Kidney epithelial cell (primary cell): ENCODE results near the gene STK10. TPM values are rescaled to one million over a fixed set of nuclear protein-coding genes. Genes with fewer than 3 reads are reported as not detected.

Experiments used
- DNase-seq: peaks from one replicate; pipeline ENCODE4 v3.0.0-alpha.2; 2010; ENCODE audit warnings: low read depth
- H3K27me3 ChIP-seq: 2 replicates; pipeline ENCODE4 v1.6.0; 2011; ENCODE audit warnings: low read length; ENCODE audit not compliant: control insufficient read depth, insufficient read depth
- H3K36me3 ChIP-seq: 2 replicates; pipeline ENCODE4 v1.5.1; 2011; ENCODE audit warnings: low read length; ENCODE audit not compliant: control insufficient read depth, insufficient read depth
- H3K4me3 ChIP-seq: 2 replicates; pipeline ENCODE4 v1.5.1; 2011; ENCODE audit warnings: low read depth, mild to moderate bottlenecking, control low read depth, low read length
- CTCF ChIP-seq: IDR thresholded peaks from 2 replicates; pipeline ENCODE4 v1.5.1; 2011; ENCODE audit warnings: mild to moderate bottlenecking, moderate library complexity, low read length, control low read depth, inconsistent platforms; ENCODE audit not compliant: insufficient read depth, poor library complexity, severe bottlenecking
- total RNA-seq: library from RNA; depleted of rRNA; stranded (reverse); fragments of >200 nt; gene quantifications from 2 replicates; pipeline ENCODE4 v1.2.3, GENCODE V29; 2015

The STK10 gene
- total RNA-seq, 1 donor from 2014 or later = 24.7 TPM

DNA sequence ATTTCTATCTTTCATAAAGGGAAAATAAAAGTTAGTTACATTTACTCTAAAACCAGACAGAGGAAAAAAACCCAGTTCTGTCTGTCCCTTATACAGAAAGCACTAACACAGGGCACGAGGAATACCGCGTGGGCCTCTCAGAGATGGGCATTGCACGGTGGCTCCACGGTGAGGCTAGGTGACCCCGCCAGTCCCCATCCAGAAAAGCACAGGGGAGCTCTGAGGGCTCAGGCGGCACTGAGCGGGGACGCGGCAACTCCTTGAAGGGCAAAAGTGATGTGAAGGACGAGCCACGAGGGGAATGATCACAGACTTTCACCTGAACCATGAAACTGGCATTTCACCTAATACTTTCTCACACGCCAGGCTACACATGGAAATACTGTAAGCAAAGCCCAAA lies 145.8 kb downstream of the STK10 start:
- H3K4me3 ChIP-seq = no peak overlapping the region
- TF ChIP-seq CTCF = no peak
- H3K36me3 ChIP-seq = no peaks in the 10 kb centered on the region
- DNase-seq = no peak
- no peaks in the 10 kb centered on the region for H3K27me3 ChIP-seq

DNA sequence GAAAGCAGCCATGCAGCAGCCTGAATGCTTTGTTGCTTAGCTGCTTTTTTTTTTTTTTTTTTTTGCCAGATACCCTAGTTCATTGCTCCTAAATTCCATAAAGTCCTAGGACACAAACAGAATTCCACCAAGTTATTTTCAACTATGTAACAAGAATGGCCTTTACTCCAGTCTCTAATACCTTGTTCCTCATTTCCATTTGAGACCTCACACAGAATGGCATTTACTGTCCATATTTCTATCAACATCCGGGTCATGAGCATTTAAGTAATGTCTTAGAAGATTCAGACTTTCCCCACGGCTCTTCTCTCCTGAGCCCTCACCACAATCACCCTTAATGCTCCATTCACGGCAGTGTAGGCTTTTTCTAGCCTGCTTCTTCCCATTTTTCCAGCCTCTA lies 149.9 kb downstream of the STK10 start:
- TF ChIP-seq CTCF = no peak
- no peak for DNase-seq
- Histone ChIP-seq H3K4me3 (no peak overlapping the region), H3K27me3 (no peaks in the 10 kb centered on the region), H3K36me3 (no peaks in the 10 kb centered on the region)

GRCh38 chr5:172035049-172035448 lies 153.0 kb downstream of the STK10 start:
- Histone ChIP-seq H3K27me3 (no peaks in the 10 kb centered on the region), H3K36me3 (no peaks in the 10 kb centered on the region), H3K4me3 (no peak overlapping the region)
- no peak for TF ChIP-seq CTCF
- DNase-seq = no peak

GRCh38 chr5:172031894-172032461 lies 156.0 kb downstream of the STK10 start:
- no peak overlapping the region for H3K4me3 ChIP-seq
- no peak for TF ChIP-seq CTCF
- H3K36me3 ChIP-seq = no peaks in the 10 kb centered on the region
- no peak for DNase-seq
- H3K27me3 ChIP-seq = no peaks in the 10 kb centered on the region

DNA sequence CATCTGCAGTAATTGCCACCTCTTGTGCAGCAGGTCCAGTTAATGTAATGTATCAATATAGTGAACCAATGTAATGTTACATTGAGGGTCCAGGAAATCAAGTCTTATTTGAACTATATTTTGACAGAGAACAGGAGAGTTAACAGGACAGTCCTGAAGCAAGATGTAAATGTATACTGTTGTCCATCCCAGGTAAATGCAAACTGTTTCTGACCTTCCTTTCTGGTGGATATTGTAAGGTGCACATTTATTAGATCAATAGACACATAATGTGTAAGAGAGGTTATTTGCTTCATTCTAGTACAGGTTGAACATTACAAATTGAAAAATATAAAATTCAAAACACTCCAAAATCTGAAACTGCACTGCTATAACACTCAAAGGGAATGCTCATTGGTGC lies 158.1 kb downstream of the STK10 start:
- TF ChIP-seq CTCF = no peak
- Histone ChIP-seq H3K4me3 (no peak overlapping the region), H3K27me3 (no peaks in the 10 kb centered on the region), H3K36me3 (no peaks in the 10 kb centered on the region)
- no peak for DNase-seq

DNA sequence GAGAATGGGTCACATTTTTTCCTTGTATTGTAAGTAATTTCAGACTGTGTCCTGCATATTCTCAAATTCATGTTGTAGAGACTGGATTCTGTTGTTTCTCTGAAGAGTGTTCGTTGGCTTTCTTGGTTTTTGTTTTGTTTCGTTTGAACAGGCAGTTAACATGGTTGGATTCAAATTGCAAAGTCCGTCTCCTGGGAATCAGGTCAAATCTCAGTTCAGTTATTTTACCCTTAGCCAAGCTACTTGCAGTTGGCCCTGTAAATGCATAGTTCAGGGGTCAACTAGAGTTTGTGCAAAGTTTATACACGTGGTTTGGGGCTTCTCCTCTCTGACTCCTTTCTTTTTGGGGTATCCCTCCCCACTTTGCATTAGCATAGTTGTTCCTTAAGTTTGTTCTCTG lies 159.9 kb downstream of the STK10 start:
- Histone ChIP-seq H3K27me3 (no peaks in the 10 kb centered on the region), H3K4me3 (no peak overlapping the region), H3K36me3 (no peaks in the 10 kb centered on the region)
- TF ChIP-seq CTCF = no peak
- DNase-seq = no peak
